ENCODE results near the gene PLK5.

The PLK5 gene

DNA sequence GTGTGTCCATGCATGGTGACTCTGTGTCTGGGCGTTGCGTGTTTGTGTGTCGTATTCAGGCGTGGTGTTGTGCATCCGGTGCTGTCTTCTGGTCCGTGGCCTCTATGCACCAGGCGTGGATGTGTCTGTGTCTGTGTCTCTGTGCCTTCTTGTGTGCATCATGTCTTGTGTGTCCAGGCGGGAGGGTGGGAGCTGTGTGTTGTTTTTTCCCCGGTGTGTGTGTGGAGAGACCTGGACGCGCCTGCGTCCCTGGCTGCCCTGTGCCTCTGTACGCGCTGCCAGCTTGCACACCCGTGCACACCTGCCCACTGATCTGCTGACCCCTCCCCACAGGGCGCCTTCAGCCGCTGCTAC lies 1.1 kb downstream of the PLK5 start:
- no peak for DNase-seq (ENCODE audit: low read depth)
- TF ChIP-seq, protein P1, sequence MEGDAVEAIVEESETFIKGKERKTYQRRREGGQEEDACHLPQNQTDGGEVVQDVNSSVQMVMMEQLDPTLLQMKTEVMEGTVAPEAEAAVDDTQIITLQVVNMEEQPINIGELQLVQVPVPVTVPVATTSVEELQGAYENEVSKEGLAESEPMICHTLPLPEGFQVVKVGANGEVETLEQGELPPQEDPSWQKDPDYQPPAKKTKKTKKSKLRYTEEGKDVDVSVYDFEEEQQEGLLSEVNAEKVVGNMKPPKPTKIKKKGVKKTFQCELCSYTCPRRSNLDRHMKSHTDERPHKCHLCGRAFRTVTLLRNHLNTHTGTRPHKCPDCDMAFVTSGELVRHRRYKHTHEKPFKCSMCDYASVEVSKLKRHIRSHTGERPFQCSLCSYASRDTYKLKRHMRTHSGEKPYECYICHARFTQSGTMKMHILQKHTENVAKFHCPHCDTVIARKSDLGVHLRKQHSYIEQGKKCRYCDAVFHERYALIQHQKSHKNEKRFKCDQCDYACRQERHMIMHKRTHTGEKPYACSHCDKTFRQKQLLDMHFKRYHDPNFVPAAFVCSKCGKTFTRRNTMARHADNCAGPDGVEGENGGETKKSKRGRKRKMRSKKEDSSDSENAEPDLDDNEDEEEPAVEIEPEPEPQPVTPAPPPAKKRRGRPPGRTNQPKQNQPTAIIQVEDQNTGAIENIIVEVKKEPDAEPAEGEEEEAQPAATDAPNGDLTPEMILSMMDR (IDR thresholded peaks at IDR 0.05; ENCODE audit: control insufficient read depth, extremely low read depth, insufficient read depth), result no peak
- no peak overlapping the region for H3K4me3 ChIP-seq (ENCODE audit: low read depth, low read length)

DNA sequence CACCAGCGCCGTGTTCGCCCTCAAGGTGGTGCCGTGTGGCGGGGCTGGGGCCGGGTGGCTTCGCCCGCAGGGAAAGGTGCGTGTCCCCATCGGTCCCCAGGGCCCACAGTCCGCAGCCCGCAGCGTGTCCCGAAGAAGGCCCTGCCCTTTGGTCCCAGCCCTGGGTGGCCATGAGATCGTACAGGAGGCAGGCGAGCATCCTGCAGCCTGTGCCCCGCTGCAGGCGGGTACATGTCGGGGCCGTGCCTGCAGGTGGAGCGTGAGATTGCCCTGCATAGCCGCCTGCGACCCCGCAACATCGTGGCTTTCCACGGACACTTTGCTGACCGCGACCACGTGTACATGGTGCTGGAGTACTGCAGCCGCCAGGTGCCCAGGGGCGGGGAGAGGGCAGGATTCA lies 1.5 kb downstream of the PLK5 start:
- DNase-seq (ENCODE audit: low read depth), result no peak
- TF ChIP-seq, protein P1 (IDR thresholded peaks at IDR 0.05; ENCODE audit: control insufficient read depth, extremely low read depth, insufficient read depth), result no peak
- no peak overlapping the region for H3K4me3 ChIP-seq (ENCODE audit: low read depth, low read length)

DNA sequence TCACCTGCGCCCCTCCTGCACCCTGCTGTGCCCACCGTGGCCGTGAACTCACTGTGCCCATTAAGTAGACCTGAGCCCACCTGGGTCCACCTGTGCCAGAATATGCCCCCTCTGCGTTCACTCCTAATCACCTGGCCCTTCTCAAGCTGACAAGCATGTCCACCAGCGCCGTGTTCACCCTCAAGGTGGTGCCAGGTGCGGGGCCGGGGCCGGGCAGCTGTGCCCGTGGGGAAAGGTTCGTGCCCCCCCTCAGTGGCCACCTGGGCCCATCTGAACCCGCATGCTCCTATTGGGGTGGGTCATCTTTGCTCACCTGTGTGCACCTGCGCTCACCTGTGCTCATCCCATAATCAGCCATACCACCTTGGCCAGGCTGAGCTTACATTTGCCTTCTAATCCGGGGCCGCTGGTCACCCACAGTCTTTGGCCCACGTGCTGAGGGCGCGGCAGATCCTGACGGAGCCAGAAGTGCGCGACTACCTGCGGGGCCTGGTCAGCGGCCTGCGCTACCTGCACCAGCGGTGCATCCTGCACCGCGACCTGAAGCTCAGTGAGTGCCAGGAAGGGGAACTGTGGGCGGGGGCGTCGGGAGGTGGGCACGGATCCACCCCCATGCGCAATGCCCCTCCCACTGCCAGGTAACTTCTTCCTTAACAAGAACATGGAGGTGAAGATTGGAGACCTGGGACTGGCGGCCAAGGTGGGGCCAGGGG lies 2.3 kb downstream of the PLK5 start:
- DNase-seq (ENCODE audit: low read depth), result no peak
- TF ChIP-seq, protein P1 (IDR thresholded peaks at IDR 0.05; ENCODE audit: control insufficient read depth, extremely low read depth, insufficient read depth), result no peak
- H3K4me3 ChIP-seq (ENCODE audit: low read depth, low read length), result no peak overlapping the region

DNA sequence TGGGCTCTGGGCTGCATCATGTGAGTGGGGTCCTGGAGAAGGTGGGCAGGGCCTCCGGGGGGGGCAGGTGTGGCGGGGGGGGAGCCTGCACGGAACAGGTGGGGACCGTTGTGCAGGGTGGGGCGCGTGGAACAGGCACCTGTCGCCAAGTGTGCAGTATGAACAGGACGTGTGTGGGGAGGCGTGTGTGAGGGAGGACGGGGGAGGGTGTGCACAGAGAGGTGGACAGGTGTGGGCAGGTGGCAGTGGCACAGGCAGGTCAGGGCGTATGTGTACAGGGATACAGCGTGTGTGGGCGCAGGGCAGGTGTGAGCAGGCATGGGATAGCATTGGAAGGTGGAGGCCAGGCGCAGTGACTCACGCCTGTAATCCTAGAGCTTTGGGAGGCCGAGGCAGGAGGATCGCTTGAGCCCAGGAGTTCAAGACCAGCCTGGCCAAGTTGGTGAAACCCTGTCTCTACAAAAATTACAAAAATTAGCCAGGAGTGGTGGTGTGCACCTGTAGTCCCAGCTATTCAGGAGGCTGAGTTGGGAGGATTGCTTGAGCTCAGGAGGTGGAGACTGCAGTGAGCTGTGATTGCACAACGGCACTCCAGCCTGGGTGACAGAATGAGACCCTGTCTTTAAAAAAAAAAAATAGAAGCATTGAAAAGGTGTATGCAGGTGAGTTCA lies 3.2 kb downstream of the PLK5 start:
- no peak for DNase-seq (ENCODE audit: low read depth)
- H3K4me3 ChIP-seq (ENCODE audit: low read depth, low read length), result no peak overlapping the region
- TF ChIP-seq, protein P1 (IDR thresholded peaks at IDR 0.05; ENCODE audit: control insufficient read depth, extremely low read depth, insufficient read depth), result no peak

DNA sequence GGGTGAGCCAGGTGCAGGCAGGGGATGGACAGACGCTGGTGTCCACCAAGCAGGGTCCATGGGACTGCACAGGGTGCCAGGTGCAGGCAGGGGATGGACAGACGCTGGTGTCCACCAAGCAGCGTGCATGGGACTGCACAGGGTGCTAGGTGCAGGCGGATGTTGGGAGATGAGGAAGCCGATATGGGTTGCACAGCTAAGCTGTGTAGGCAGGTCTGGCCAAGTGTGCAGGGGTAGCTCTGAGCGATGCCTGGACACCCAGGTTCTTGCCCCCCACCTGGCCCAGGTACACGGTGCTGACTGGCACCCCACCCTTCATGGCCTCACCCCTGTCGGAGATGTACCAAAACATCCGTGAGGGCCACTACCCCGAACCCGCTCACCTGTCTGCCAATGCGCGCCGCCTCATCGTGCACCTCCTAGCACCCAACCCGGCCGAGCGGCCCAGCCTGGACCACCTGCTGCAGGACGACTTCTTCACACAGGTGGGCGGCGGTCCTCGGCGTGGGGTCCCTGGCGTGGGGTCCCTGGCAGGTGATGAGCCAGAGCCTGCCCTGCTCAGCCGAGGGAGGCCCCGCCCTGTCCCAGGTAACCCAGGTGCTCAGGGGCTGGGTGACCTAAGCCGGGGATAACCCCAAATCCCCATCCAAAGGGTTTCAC lies 3.9 kb downstream of the PLK5 start:
- H3K4me3 ChIP-seq (ENCODE audit: low read depth, low read length), result no peak overlapping the region
- TF ChIP-seq, protein P1 (IDR thresholded peaks at IDR 0.05; ENCODE audit: control insufficient read depth, extremely low read depth, insufficient read depth), result no peak
- DNase-seq (ENCODE audit: low read depth), result no peak

DNA sequence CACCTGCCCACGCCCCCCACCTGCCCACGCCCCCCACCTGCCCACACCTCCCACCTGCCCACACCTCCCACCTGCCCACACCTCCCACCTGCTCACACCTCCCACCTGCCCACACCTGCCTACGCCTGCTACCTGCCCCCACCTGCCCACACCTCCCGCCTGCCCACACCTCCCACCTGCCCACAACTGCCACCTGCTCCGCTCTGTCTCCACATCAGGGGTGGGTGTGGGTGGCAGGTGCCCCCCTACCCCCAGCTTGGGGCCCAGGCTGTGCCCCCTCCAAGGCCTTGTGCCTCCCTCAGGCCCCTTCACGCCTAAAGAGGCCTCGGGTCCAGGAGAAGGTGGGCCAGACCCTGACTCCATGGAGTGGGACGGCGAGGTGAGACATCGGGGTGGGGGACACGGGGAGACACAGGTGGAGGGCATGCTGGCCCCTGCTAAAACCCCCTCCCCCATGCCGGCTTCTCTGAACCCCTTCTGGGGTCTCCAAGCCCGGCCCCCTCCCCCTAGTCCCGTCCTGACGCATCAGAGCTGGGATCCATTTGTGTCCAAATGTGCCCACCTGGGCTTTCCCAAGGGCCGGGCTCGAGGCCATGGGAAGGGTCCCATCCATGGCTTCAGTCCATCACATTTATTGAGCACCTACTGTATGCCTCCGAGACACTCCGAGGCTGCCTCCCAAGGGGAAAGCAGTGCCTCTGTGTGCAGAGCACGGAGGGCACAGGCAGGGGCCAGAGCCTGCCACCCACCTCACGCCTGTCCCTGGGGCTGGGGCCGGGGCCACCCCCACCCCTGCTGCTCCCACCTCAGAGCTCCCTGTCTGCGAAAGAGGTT lies 4.9 kb downstream of the PLK5 start:
- no peak for DNase-seq (ENCODE audit: low read depth)
- TF ChIP-seq, protein P1 (IDR thresholded peaks at IDR 0.05; ENCODE audit: control insufficient read depth, extremely low read depth, insufficient read depth), result no peak
- H3K4me3 ChIP-seq (ENCODE audit: low read depth, low read length), result no peak overlapping the region
